ENCODE measurements around the gene FAM131A. TPM values are rescaled to one million over a fixed set of nuclear protein-coding genes. Genes with fewer than 3 reads are reported as not detected.

The FAM131A gene
- total RNA-seq, 4 donors from 2014 or later, result 13.2 to 42.6 (median 36.8) TPM

- H3K27ac ChIP-seq, result peak overlapping the region; percentile 91 to 95
- H3K27me3 ChIP-seq, result no peaks in the 10 kb centered on the region
- no peaks in the 10 kb centered on the region for H3K36me3 ChIP-seq
- DNase-seq, result no peak
- intact Hi-C loops (cut with DNase I; ENCODE audit: low total_unique reads), result no loop called here
- H3K4me3 ChIP-seq, result peak overlapping the region; percentile 28 to 67
- H3K9me3 ChIP-seq, result no peaks in the 10 kb centered on the region
- no peak for TF ChIP-seq CTCF (IDR thresholded peaks at IDR 0.05)
- no peak for TF ChIP-seq POLR2A (IDR thresholded peaks at IDR 0.05)
- peaks cover 0 to 4% of the 10 kb centered on the region in 2 donors for H3K4me1 ChIP-seq
These were observed 44.1 kb downstream of the FAM131A start for GRCh38 chr3:184381261-184382224.

GRCh38 chr3:184382326-184383032 is 45.1 kb downstream of the FAM131A start:
- Histone ChIP-seq H3K27me3 (no peaks in the 10 kb centered on the region), H3K4me1 (peaks cover 0 to 4% of the 10 kb centered on the region in 2 donors), H3K9me3 (no peaks in the 10 kb centered on the region), H3K36me3 (no peaks in the 10 kb centered on the region), H3K27ac (no peak overlapping the region), H3K4me3 (no peak overlapping the region)
- intact Hi-C loops (cut with DNase I; ENCODE audit: low total_unique reads), result no loop called here
- DNase-seq, result no peak
- no peak for TF ChIP-seq POLR2A (IDR thresholded peaks at IDR 0.05)
- no peak for TF ChIP-seq CTCF (IDR thresholded peaks at IDR 0.05)

- Histone ChIP-seq H3K4me1 (peaks cover 0 to 4% of the 10 kb centered on the region in 2 donors), H3K27me3 (no peaks in the 10 kb centered on the region), H3K9me3 (no peaks in the 10 kb centered on the region), H3K4me3 (no peak overlapping the region), H3K27ac (no peak overlapping the region), H3K36me3 (no peaks in the 10 kb centered on the region)
- DNase-seq, result no peak
- intact Hi-C loops (cut with DNase I; ENCODE audit: low total_unique reads), result no loop called here
- no peak for TF ChIP-seq POLR2A (IDR thresholded peaks at IDR 0.05)
- no peak for TF ChIP-seq CTCF (IDR thresholded peaks at IDR 0.05)
These were observed 45.8 kb downstream of the FAM131A start for GRCh38 chr3:184383033-184383740.

GRCh38 chr3:184384342-184384741 is 46.9 kb downstream of the FAM131A start:
- intact Hi-C loops (cut with DNase I; ENCODE audit: low total_unique reads), result no loop called here
- TF ChIP-seq POLR2A (IDR thresholded peaks at IDR 0.05) (no peak), CTCF (IDR thresholded peaks at IDR 0.05) (no peak)
- no peaks in the 10 kb centered on the region for H3K9me3 ChIP-seq
- no peaks in the 10 kb centered on the region for H3K4me1 ChIP-seq
- no peaks in the 10 kb centered on the region for H3K27me3 ChIP-seq
- no peaks in the 10 kb centered on the region for H3K36me3 ChIP-seq
- no peak for DNase-seq
- H3K27ac ChIP-seq, result no peak overlapping the region
- no peak overlapping the region for H3K4me3 ChIP-seq
